HG02973 (cell line): ENCODE data around the gene TFF3.
"Not testable (repeated sequence)": the region's sequence is repeated elsewhere in the genome, so short reads cannot be mapped to it uniquely, and the experiment has no call there.

Experiments used
- ATAC-seq: cut with Tn5 transposase; IDR thresholded peaks from one replicate; pipeline ENCODE4 v1.9.1; 2021; ENCODE audit warnings: moderate library complexity; ENCODE audit not compliant: unreplicated experiment

Gene TFF3

GRCh38 chr21:42306366-42307035, 8.7 kb downstream of the TFF3 start:
- ATAC-seq: no peak

- ATAC-seq: no peak
Measured at GRCh38 chr21:42305707-42306147, 9.5 kb downstream of the TFF3 start.

- ATAC-seq: no peak
Measured at GRCh38 chr21:42304556-42305454, 10.4 kb downstream of the TFF3 start.

GRCh38 chr21:42303443-42303842, 11.8 kb downstream of the TFF3 start:
- no peak for ATAC-seq

- no peak for ATAC-seq
Measured at GRCh38 chr21:42302794-42303193, 12.4 kb downstream of the TFF3 start.

GRCh38 chr21:42302076-42302650, 13.0 kb downstream of the TFF3 start:
- no peak for ATAC-seq

- ATAC-seq: no peak
Measured at GRCh38 chr21:42301371-42302075, 13.7 kb downstream of the TFF3 start.

GRCh38 chr21:42300956-42301355, 14.3 kb downstream of the TFF3 start:
- no peak for ATAC-seq

GRCh38 chr21:42300045-42300583, 15.1 kb downstream of the TFF3 start:
- no peak for ATAC-seq

- no peak for ATAC-seq
Measured at GRCh38 chr21:42299324-42300044, 15.7 kb downstream of the TFF3 start.

- no peak for ATAC-seq
Measured at GRCh38 chr21:42298657-42299056, 16.6 kb downstream of the TFF3 start.

- no peak for ATAC-seq
Measured at GRCh38 chr21:42298237-42298636, 17.0 kb downstream of the TFF3 start.

- no peak for ATAC-seq
Measured at GRCh38 chr21:42297377-42297776, 17.8 kb downstream of the TFF3 start.

GRCh38 chr21:42296501-42296900, 18.7 kb downstream of the TFF3 start:
- no peak for ATAC-seq

GRCh38 chr21:42295845-42296244, 19.4 kb downstream of the TFF3 start:
- ATAC-seq: no peak

GRCh38 chr21:42294273-42294880, 20.8 kb downstream of the TFF3 start:
- ATAC-seq: no peak

- no peak for ATAC-seq
Measured at GRCh38 chr21:42293649-42294272, 21.4 kb downstream of the TFF3 start.

GRCh38 chr21:42292563-42293142, 22.6 kb downstream of the TFF3 start:
- ATAC-seq: not testable (repeated sequence)
